Ecto neural progenitor cell (in vitro differentiated cells): ENCODE results near the gene SLC2A5.

Experiments
- DNase-seq: peaks from one replicate; pipeline ENCODE4 v3.0.0-alpha.2; 2018; ENCODE audit warnings: low spot score

The SLC2A5 gene

GRCh38 chr1:9088807-9089206 is 19.4 kb upstream of the SLC2A5 start:
- no peak for DNase-seq

GRCh38 chr1:9087411-9088125 is 18.1 kb upstream of the SLC2A5 start:
- DNase-seq, result no peak

GRCh38 chr1:9086796-9087195 is 17.4 kb upstream of the SLC2A5 start:
- no peak for DNase-seq

GRCh38 chr1:9086045-9086444 is 16.6 kb upstream of the SLC2A5 start:
- DNase-seq, result no peak

GRCh38 chr1:9085306-9085940 is 16.0 kb upstream of the SLC2A5 start:
- DNase-seq, result no peak

- DNase-seq, result no peak
These were observed 15.5 kb upstream of the SLC2A5 start for GRCh38 chr1:9084906-9085305.

GRCh38 chr1:9081473-9081872 is 12.0 kb upstream of the SLC2A5 start:
- DNase-seq, result no peak

GRCh38 chr1:9080705-9081291 is 11.4 kb upstream of the SLC2A5 start:
- no peak for DNase-seq

GRCh38 chr1:9079988-9080704 is 10.7 kb upstream of the SLC2A5 start:
- DNase-seq, result no peak

- no peak for DNase-seq
These were observed 9.5 kb upstream of the SLC2A5 start for GRCh38 chr1:9078752-9079500.

GRCh38 chr1:9078015-9078751 is 8.7 kb upstream of the SLC2A5 start:
- DNase-seq, result no peak

GRCh38 chr1:9075022-9075421 is 5.6 kb upstream of the SLC2A5 start:
- no peak for DNase-seq

GRCh38 chr1:9073143-9073542 is 3.7 kb upstream of the SLC2A5 start:
- no peak for DNase-seq

- DNase-seq, result no peak
These were observed 2.3 kb upstream of the SLC2A5 start for GRCh38 chr1:9071554-9072235.

GRCh38 chr1:9070486-9070885 is 1.1 kb upstream of the SLC2A5 start:
- DNase-seq, result no peak

GRCh38 chr1:9068981-9069325 is 482 bp downstream of the SLC2A5 start:
- DNase-seq, result no peak

GRCh38 chr1:9066945-9067807 is 2.3 kb downstream of the SLC2A5 start:
- DNase-seq, result no peak

- DNase-seq, result no peak
These were observed 4.2 kb downstream of the SLC2A5 start for GRCh38 chr1:9065213-9065751.

- no peak for DNase-seq
These were observed 6.6 kb downstream of the SLC2A5 start for GRCh38 chr1:9062846-9063245.

- no peak for DNase-seq
These were observed 7.4 kb downstream of the SLC2A5 start for GRCh38 chr1:9062021-9062471.
